GM21390 (cell line): ENCODE results near the gene NACA2.
"Not testable (repeated sequence)": the region's sequence is repeated elsewhere in the genome, so short reads cannot be mapped to it uniquely, and the experiment has no call there.

Experiments used
- ATAC-seq: cut with Tn5 transposase; IDR thresholded peaks from one replicate; pipeline ENCODE4 v1.9.1; 2021; ENCODE audit not compliant: unreplicated experiment

NACA2 gene

DNA sequence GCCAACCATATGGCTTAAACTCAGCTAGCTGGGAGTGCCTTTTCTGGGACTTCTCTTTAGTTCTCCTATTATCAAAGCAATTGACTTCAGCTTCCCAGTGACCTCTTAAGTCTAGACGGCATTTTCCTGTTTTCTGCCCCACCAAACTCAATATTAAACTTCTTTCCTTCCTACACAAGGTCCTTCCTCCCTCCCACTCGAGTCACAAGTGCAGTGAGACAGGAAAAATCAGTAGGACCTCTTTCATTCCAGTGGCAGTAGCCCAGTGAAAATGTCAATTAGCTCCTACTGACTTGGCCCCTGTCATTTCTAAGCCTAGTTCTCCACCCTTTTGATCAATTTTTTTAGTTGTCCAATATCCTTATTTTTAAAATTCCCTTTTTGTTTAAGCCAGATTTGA, 9.6 kb upstream of the NACA2 start:
- ATAC-seq = no peak

DNA sequence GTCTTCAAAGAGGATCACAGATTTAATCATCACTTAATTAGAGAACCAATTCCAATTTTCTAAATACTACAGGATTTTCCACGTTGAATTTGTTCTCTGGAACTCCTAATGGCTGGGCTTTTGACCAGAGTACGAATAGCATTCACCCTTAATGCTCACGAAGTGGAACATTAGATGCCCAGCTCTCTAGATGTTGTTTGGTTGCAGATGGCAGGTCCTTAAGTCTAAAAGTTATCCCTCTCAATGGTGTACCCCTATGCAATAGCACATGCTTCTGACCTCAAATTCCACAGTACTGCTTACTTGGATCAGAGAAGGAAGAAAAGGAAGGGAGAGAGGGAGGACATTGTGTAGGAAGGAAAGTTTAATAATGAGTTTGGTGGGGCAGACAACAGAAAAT, 8.6 kb upstream of the NACA2 start:
- ATAC-seq = no peak

DNA sequence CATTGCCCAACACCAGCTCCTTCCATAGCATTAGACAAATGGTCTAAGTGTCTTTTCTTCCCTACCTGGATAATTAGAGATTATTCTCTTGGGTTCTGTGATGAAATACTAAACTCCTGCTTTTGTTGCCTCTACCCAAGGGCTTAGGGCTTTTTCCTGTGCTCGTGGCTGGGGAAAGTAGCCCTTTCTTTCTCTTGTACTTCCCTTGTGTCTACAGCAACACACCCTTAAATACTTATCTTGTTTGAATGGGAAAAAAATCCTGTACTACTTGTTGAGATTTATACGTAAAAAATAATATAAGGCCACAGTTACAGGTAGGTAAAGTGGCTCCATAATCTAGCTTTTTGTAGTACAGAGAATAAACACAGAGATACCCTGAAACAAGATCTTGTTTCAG, 7.0 kb upstream of the NACA2 start:
- no peak for ATAC-seq

- ATAC-seq = no peak
Observed at GRCh38 chr17:61597607-61598006, 6.6 kb upstream of the NACA2 start.

GRCh38 chr17:61595418-61596186, 4.6 kb upstream of the NACA2 start:
- no peak for ATAC-seq

GRCh38 chr17:61594294-61594825, 3.3 kb upstream of the NACA2 start:
- ATAC-seq = no peak

- no peak for ATAC-seq
Observed at GRCh38 chr17:61593426-61593825, 2.4 kb upstream of the NACA2 start.

GRCh38 chr17:61591930-61592329, 911 bp upstream of the NACA2 start:
- no peak for ATAC-seq

- no peak for ATAC-seq
Observed at GRCh38 chr17:61589990-61590389, 1.0 kb downstream of the NACA2 start.

DNA sequence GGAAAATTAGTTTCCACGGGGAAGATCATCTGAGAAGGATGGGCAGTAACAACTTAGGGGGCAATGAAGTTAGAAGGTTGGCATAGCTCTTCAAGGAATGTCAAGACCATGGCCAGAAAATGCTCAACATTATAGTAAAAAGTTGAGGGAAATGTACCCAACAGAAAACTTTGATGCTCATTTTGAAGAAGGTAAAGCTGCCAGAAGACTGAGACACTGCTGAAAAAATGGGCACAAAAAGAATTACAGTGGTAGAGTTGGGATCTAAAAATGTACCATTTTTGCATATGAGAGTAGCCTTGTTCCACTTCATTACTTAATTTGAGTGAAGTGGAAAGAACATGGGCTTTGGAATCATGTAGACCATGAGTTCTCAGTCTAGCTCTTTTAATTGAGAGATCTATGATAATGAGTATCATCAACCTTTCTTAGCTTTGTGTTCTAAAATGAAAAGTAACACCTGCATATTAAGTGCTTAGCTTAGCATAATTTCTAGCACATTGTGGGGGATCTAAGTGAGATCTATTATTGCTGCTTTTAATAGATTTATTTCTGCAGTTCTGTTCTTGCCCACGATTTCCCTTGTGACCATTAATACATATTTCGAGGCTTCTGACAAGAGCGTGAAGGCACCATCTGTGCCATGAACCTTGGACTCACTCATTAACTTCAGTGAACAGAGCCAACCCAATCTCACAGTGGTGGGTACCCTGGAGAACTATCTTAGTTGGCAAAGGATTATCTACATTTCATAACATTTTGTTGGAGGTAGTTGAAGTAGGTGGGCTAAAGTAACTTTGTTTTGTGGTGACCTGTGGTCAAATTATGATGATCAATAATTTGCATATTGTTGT, 3.0 kb downstream of the NACA2 start:
- ATAC-seq = no peak

DNA sequence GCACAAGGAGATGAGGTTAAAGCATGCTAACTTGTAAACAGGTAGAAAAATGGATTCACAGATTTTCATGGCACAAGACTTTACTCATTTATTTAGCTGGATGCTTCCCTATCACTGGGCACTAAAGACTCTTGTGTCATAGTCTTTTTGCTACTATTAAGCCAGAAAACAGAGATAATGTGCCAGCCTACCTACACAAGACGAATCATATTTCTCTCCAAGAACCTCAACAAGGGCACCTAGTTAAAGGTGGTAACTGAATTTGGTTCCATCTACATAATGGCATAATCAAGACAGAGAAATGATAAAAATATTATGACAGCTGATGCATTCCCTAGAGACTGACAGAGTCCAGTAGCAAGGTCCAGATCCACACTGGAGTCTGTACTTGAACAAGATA, 3.8 kb downstream of the NACA2 start:
- no peak for ATAC-seq

GRCh38 chr17:61586622-61587021, 4.4 kb downstream of the NACA2 start:
- ATAC-seq = not testable (repeated sequence)

DNA sequence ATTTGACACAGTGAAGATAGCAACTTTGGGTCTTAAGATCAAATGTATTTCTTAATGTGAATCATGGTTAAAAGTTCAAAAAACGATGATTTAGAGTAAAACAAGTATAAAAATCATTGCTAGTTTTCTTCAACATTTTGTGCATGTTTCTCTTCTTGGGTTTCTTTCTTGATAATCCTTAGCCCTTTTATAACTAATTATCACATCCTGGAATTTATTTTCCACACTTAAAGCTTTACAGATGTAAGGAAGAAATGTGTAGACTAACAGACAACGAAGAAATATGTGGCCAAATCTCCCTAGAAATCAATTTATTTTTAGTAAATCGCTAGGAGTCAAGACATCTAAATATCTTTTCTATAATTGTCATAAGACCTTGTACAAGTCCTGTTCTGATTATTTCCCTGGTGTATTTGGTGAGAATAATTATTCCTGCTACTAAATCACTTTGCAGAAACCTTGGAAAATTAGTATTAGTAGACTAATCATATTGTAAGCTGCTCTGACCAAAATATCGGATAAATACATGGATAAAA, 4.9 kb downstream of the NACA2 start:
- ATAC-seq = no peak

GRCh38 chr17:61584866-61585265, 6.2 kb downstream of the NACA2 start:
- ATAC-seq = no peak

DNA sequence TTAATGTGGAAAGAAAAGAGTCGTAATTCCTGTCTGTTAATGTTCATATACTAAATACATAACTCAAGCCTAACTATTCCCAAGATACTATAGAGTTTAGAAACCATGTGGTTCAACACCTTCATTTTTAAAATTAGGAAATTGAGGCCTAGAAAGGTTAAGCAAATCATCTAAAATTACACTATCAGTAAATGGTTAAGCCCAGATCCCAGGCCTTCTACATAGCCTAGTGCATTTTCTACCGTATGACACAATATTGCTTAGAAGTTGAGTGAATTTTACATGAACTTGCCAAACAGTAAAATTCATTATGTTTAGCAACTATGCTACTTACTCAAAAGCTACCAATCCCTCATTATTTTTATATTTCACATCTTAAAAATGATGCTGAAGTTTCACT, 6.8 kb downstream of the NACA2 start:
- no peak for ATAC-seq

- no peak for ATAC-seq
Observed at GRCh38 chr17:61583660-61584264, 7.3 kb downstream of the NACA2 start.

DNA sequence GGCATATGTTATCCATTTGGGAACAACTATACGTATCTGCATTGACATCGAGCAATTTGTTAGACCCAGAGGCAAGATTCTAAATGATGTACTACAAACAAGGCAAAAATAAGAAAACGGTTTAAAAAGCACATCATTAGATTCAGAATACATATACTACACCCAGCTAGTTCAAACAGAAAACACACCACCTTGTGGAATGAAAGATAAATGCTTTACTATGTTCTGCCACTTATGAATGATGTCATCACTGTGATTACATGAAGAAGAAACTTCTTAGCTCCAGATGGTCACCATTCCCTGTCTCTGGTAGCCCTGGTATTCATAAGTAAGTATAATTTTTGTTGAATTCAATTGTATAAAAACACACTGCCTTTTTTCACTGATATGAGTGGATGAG, 7.8 kb downstream of the NACA2 start:
- no peak for ATAC-seq

- ATAC-seq = no peak
Observed at GRCh38 chr17:61582593-61582992, 8.4 kb downstream of the NACA2 start.

GRCh38 chr17:61581611-61582349, 9.2 kb downstream of the NACA2 start:
- ATAC-seq = no peak

DNA sequence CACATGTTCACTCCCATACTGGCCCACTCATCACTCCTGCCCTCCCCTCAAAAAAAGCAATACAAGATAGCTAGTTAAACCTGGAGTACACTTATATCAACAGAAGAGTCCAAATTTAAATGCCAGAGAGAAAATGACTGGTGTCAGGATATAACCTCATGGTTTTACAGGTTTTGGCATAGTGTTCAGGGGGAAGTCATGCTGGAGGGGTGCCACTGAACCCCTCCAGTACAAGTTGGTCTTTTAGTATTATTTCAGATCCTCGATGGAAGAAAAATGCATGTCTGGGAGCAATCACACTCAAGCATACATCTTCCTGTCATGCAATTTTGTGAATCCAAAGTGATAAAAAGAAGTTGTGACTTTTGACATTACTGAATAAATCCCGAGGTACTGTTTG, 10.5 kb downstream of the NACA2 start:
- no peak for ATAC-seq

GRCh38 chr17:61579961-61580360, 11.1 kb downstream of the NACA2 start:
- ATAC-seq = no peak
